Mammary epithelial cell (primary cell): Measurements from ENCODE around the gene BCAS3.

Source experiments
- CTCF ChIP-seq, 2 donors: IDR thresholded peaks in 1 of 2; conservative IDR thresholded peaks in 1 of 2; 2 replicates each; pipeline ENCODE4 v1.5.1; 2011 to 2012; ENCODE audit warnings: inconsistent platforms in 2 of 2, low read length in 2 of 2, mild to moderate bottlenecking in 2 of 2, control low read depth in 1 of 2, low read depth in 1 of 2; ENCODE audit not compliant: insufficient read depth in 1 of 2; ENCODE audit errors: extremely low read depth in 1 of 2
- EZH2 ChIP-seq: IDR thresholded peaks from 2 replicates; pipeline ENCODE4 v1.6.1; 2012; ENCODE audit warnings: low read length, inconsistent platforms, borderline replicate concordance

GRCh38 chr17:61005358-61005757 is 327.7 kb downstream of the BCAS3 start:
- TF ChIP-seq CTCF (conservative IDR thresholded peaks at IDR 0.05 in 1 of 2, IDR thresholded peaks at IDR 0.05 in 1 of 2; ENCODE audit: extremely low read depth in 1 of 2, insufficient read depth in 1 of 2, low read depth in 1 of 2, low read length in 2 of 2) = no peak
- no peak for TF ChIP-seq EZH2
